Suprapubic skin (tissue), 4 donors: ENCODE measurements around the gene VAV1.

Experiments used
- CTCF ChIP-seq, 2 donors: fragments of 200-600 bp in 1 of 2; fragments of 450-650 bp in 1 of 2; sonication (generic) in 1 of 2; IDR thresholded peaks; one replicate each; pipeline ENCODE4 v1.5.1; 2016 to 2019; ENCODE audit warnings: antibody characterized with exemption in 2 of 2, mild to moderate bottlenecking in 1 of 2, moderate library complexity in 1 of 2
- POLR2A ChIP-seq, 2 donors: fragments of 450-650 bp; IDR thresholded peaks; one replicate each; pipeline ENCODE4 v1.6.1; 2017; ENCODE audit warnings: antibody characterized with exemption in 2 of 2, mild to moderate bottlenecking in 2 of 2, moderate library complexity in 2 of 2
- POLR2AphosphoS5 ChIP-seq, 3 donors: sonication (generic); formaldehyde crosslinking; IDR thresholded peaks; one replicate each; pipeline ENCODE4 v1.6.1; 2017; ENCODE audit warnings: antibody characterized with exemption in 3 of 3

- TF ChIP-seq CTCF (IDR thresholded peaks at IDR 0.05) = no peak
- no peak for TF ChIP-seq POLR2AphosphoS5 (IDR thresholded peaks at IDR 0.05)
- TF ChIP-seq POLR2A (IDR thresholded peaks at IDR 0.05) = no peak
These were observed 22.4 kb downstream of the VAV1 start for GRCh38 chr19:6794686-6795431.
